Endodermal cell (in vitro differentiated cells): ENCODE data around the gene CDC123. TPM values are rescaled to one million over a fixed set of nuclear protein-coding genes. Genes with fewer than 3 reads are reported as not detected.

Source experiments
- DNase-seq: peaks from one replicate; pipeline ENCODE4 v3.0.0-alpha.2; 2017
- H3K27ac ChIP-seq: 2 replicates; pipeline ENCODE4 v1.5.1; 2013; ENCODE audit warnings: mild to moderate bottlenecking, low read depth, low read length, moderate library complexity
- H3K27me3 ChIP-seq: 2 replicates; pipeline ENCODE4 v1.6.1; 2013; ENCODE audit warnings: mild to moderate bottlenecking, low read length, moderate library complexity; ENCODE audit not compliant: insufficient read depth, control insufficient read depth, poor library complexity, severe bottlenecking
- H3K36me3 ChIP-seq: 2 replicates; pipeline ENCODE4 v1.7.0; 2013; ENCODE audit warnings: mild to moderate bottlenecking, low read length, moderate library complexity; ENCODE audit not compliant: control insufficient read depth, insufficient read depth
- H3K4me1 ChIP-seq: one replicate; pipeline ENCODE4 v1.7.0; 2013; ENCODE audit warnings: low read length; ENCODE audit not compliant: control insufficient read depth, insufficient read depth
- H3K4me3 ChIP-seq: 2 replicates; pipeline ENCODE4 v1.5.1; 2013; ENCODE audit warnings: mild to moderate bottlenecking, low read length, moderate library complexity
- H3K9ac ChIP-seq: 2 replicates; pipeline ENCODE4 v1.6.1; 2013; ENCODE audit warnings: mild to moderate bottlenecking, low read length, moderate library complexity; ENCODE audit not compliant: poor library complexity, severe bottlenecking; ENCODE audit errors: extremely low read depth
- H3K9me3 ChIP-seq: 2 replicates; pipeline ENCODE4 v1.6.1; 2013; ENCODE audit warnings: mild to moderate bottlenecking, low read length, moderate library complexity; ENCODE audit not compliant: control insufficient read depth
- H3K27ac Mint-ChIP-seq: 2 replicates; pipeline ENCODE4 v1.8.0; 2020; ENCODE audit warnings: mixed read lengths
- H3K27me3 Mint-ChIP-seq: 2 replicates; pipeline ENCODE4 v1.8.0; 2021; ENCODE audit warnings: mild to moderate bottlenecking, mixed read lengths; ENCODE audit not compliant: insufficient read depth
- H3K36me3 Mint-ChIP-seq: 2 replicates; pipeline ENCODE4 v1.8.0; 2020; ENCODE audit warnings: low read depth, mixed read lengths
- H3K4me1 Mint-ChIP-seq: 2 replicates; pipeline ENCODE4 v1.8.0; 2020; ENCODE audit warnings: mixed read lengths
- H3K4me3 Mint-ChIP-seq: 2 replicates; pipeline ENCODE4 v1.8.0; 2020; ENCODE audit warnings: mild to moderate bottlenecking, moderate library complexity, mixed read lengths
- H3K9me3 Mint-ChIP-seq: 2 replicates; pipeline ENCODE4 v1.8.0; 2020; ENCODE audit warnings: mild to moderate bottlenecking, mixed read lengths
- WGBS, 2 experiments: methylation state at CpG; one replicate each; pipeline versions ENCODE4 v1.1.5 to v1.1.7; 2013; ENCODE audit warnings: missing lambda C conversion rate in 2 of 2, mixed read lengths in 1 of 2; ENCODE audit not compliant: insufficient coverage in 1 of 2, insufficient read length in 1 of 2; 5-methylcytosine and 5-hydroxymethylcytosine counted together
- total RNA-seq, 2 donors: library from RNA; stranded (reverse); fragmentation: NEBNext Ultra II Directional in 1 of 2; extraction: Animal tissue kit (Norgen Biotek cat#: 25700) in 1 of 2; gene quantifications; 2 replicates in 1 of 2; 3 replicates in 1 of 2; pipeline ENCODE4 v1.2.1, GENCODE V29; 2021
- TF ChIP-seq, protein P1 (sequence below): fragments of 200-600 bp; sonication (generic); conservative IDR thresholded peaks from 2 replicates; pipeline ENCODE4 v1.5.0; 2021; ENCODE audit warnings: antibody characterized with exemption, mild to moderate bottlenecking

Gene CDC123
- total RNA-seq, 2 donors from 2014 or later = 104 to 123 TPM

GRCh38 chr10:12262278-12262981, 66.4 kb downstream of the CDC123 start:
- Mint-ChIP-seq H3K4me1 (peaks cover 12% of the 10 kb centered on the region), H3K36me3 (peaks cover 7% of the 10 kb centered on the region), H3K27ac (no peak overlapping the region), H3K9me3 (peaks cover 4% of the 10 kb centered on the region), H3K4me3 (no peak overlapping the region), H3K27me3 (no peaks in the 10 kb centered on the region)
- no peaks in the 10 kb centered on the region for H3K27me3 ChIP-seq
- 91 to 100% methylated on average over 2 to 3 of the region's 3 CpGs for WGBS, 2 experiments
- H3K27ac ChIP-seq = no peak overlapping the region
- TF ChIP-seq, protein P1, sequence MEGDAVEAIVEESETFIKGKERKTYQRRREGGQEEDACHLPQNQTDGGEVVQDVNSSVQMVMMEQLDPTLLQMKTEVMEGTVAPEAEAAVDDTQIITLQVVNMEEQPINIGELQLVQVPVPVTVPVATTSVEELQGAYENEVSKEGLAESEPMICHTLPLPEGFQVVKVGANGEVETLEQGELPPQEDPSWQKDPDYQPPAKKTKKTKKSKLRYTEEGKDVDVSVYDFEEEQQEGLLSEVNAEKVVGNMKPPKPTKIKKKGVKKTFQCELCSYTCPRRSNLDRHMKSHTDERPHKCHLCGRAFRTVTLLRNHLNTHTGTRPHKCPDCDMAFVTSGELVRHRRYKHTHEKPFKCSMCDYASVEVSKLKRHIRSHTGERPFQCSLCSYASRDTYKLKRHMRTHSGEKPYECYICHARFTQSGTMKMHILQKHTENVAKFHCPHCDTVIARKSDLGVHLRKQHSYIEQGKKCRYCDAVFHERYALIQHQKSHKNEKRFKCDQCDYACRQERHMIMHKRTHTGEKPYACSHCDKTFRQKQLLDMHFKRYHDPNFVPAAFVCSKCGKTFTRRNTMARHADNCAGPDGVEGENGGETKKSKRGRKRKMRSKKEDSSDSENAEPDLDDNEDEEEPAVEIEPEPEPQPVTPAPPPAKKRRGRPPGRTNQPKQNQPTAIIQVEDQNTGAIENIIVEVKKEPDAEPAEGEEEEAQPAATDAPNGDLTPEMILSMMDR = no peak
- no peak overlapping the region for H3K9ac ChIP-seq
- no peak for DNase-seq
- H3K36me3 ChIP-seq = no peaks in the 10 kb centered on the region
- H3K4me3 ChIP-seq = no peak overlapping the region
- no peaks in the 10 kb centered on the region for H3K4me1 ChIP-seq
- H3K9me3 ChIP-seq = no peaks in the 10 kb centered on the region

GRCh38 chr10:12264204-12264940, 68.4 kb downstream of the CDC123 start:
- Histone ChIP-seq H3K9me3 (no peaks in the 10 kb centered on the region), H3K36me3 (no peaks in the 10 kb centered on the region), H3K9ac (peak overlapping the region; percentile 34), H3K4me3 (peak overlapping the region; percentile 68), H3K27me3 (no peaks in the 10 kb centered on the region), H3K27ac (no peak overlapping the region), H3K4me1 (peaks cover 5% of the 10 kb centered on the region)
- no peaks in the 10 kb centered on the region for H3K27me3 Mint-ChIP-seq
- peaks cover 4% of the 10 kb centered on the region for H3K9me3 Mint-ChIP-seq
- TF ChIP-seq, protein P1 = peak; percentile 90
- H3K4me3 Mint-ChIP-seq = peak overlapping the region; percentile 42
- peaks cover 7% of the 10 kb centered on the region for H3K36me3 Mint-ChIP-seq
- DNase-seq = peak; percentile 95
- 29 to 38% methylated on average over 14 to 29 of the region's 31 CpGs for WGBS, 2 experiments
- peaks cover 15% of the 10 kb centered on the region for H3K4me1 Mint-ChIP-seq
- H3K27ac Mint-ChIP-seq = peak overlapping the region; percentile 78

DNA sequence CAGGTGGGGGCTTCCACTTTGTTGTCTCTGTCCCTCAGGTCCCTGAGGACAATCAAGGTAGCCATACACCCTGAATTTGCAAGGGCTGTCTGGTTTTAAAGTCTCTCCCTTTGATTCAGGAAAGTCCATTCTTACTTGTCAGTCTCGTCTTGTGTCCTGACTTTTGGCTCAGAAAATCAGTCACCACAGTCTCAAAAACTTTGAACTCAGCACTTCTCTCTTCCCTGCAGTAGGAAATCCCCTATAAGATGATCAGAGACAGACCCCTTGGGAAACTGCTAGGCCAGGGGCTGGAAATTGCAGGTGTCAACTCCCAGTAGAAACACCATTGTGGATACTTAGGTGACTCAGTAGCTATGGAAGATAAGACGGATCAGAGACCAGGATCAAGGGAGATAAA, 73.1 kb downstream of the CDC123 start:
- no peaks in the 10 kb centered on the region for H3K36me3 Mint-ChIP-seq
- H3K4me1 Mint-ChIP-seq = peaks cover 9% of the 10 kb centered on the region
- H3K27ac Mint-ChIP-seq = no peak overlapping the region
- TF ChIP-seq, protein P1 = no peak
- H3K4me1 ChIP-seq = peaks cover 5% of the 10 kb centered on the region
- 82 to 92% methylated on average over 2 of the region's 2 CpGs for WGBS, 2 experiments
- no peaks in the 10 kb centered on the region for H3K9me3 ChIP-seq
- no peaks in the 10 kb centered on the region for H3K27me3 Mint-ChIP-seq
- H3K36me3 ChIP-seq = no peaks in the 10 kb centered on the region
- no peak overlapping the region for H3K27ac ChIP-seq
- H3K4me3 Mint-ChIP-seq = no peak overlapping the region
- no peak for DNase-seq
- H3K9me3 Mint-ChIP-seq = no peaks in the 10 kb centered on the region
- no peaks in the 10 kb centered on the region for H3K27me3 ChIP-seq
- no peak overlapping the region for H3K9ac ChIP-seq
- no peak overlapping the region for H3K4me3 ChIP-seq
